ENCODE measurements around the gene MOB2. TPM values are rescaled to one million over a fixed set of nuclear protein-coding genes. Genes with fewer than 3 reads are reported as not detected.

Gene MOB2
- total and polyA plus RNA-seq, 9 donors, result 28.5 to 50.1 (median 32.0) TPM

DNA sequence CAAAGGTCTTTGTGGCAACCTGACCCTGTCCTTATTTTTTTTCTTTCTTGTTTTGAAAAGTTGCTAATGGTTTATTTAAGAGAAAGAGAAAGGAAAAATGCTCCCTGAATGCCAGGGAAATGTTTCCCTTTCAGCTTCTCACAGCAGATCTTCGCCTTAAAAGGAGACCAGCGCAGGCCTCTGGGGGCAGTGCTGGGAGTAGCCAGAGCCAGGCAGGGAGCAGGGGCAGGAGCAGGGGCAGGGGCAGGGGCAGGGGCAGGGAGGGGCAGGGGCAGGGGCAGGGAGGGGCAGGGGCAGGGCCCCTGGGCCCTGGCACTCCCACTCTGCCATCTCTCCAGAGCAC lies 5.1 kb downstream of the MOB2 start:
- H3K4me1 ChIP-seq (ENCODE audit: insufficient read depth), result peaks cover 30% of the 10 kb centered on the region
- H3K36me3 ChIP-seq, result no peaks in the 10 kb centered on the region
- TF ChIP-seq EP300 (IDR thresholded peaks at IDR 0.05), result no peak
- TF ChIP-seq, protein P1, sequence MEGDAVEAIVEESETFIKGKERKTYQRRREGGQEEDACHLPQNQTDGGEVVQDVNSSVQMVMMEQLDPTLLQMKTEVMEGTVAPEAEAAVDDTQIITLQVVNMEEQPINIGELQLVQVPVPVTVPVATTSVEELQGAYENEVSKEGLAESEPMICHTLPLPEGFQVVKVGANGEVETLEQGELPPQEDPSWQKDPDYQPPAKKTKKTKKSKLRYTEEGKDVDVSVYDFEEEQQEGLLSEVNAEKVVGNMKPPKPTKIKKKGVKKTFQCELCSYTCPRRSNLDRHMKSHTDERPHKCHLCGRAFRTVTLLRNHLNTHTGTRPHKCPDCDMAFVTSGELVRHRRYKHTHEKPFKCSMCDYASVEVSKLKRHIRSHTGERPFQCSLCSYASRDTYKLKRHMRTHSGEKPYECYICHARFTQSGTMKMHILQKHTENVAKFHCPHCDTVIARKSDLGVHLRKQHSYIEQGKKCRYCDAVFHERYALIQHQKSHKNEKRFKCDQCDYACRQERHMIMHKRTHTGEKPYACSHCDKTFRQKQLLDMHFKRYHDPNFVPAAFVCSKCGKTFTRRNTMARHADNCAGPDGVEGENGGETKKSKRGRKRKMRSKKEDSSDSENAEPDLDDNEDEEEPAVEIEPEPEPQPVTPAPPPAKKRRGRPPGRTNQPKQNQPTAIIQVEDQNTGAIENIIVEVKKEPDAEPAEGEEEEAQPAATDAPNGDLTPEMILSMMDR (IDR thresholded peaks at IDR 0.05), result no peak
- DNase-seq, result peak in 1 of 5 donors; percentile 51
- 37 to 49% (median 47%) methylated on average over 2 of the region's 2 CpGs for WGBS, 3 donors
- H3K4me3 ChIP-seq, result no peak overlapping the region
- intact Hi-C loops (cut with DNase I), result no loop called here
- H3K9me3 ChIP-seq, result no peaks in the 10 kb centered on the region
- no peaks in the 10 kb centered on the region for H3K27me3 ChIP-seq
- peak overlapping the region; percentile 6 to 51 for H3K27ac ChIP-seq

DNA sequence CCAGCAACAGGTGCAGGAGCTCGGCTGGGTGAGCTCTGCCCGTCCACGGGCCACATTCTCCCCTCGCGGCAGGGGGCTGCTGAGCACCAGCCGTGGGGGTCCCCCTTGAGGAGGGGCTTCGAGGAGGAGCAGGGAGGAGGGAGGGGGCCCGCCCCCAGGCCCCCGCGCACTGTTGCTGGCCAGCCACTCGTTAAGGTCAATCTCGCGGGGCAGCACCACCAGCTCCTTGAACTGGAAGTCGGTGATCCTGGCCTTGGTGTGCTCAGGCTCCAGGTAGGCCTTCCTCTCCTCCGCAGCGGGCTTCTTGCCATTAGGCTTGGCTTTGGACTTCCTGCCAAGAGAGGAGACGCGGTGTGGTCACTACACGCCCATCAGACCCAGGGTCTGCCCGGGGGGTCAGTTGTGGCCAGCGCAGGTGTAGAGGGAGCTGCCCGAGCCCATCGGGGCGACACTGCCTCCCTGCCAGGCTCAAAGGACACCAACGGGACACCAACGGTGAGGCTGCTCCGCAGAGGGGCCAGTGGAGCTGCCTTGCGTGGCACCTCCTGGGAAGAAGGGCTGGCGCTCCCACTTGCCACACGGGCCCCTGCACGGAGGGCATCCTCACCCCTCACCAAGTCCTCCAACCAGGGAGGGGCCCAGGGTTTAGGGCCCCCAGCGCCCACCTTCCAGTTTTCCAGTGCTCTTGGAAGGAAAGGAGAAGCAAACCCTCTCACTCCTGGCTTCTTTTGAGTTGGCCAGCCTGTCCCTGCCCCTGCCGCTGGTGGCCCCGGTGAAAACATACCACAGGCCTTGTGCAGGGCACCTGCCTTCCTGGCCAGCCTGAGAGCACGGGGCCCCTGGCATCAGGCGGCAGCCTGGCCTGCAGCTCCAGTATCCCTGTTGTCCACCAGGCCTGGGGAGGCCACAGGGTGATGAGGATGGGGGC lies 5.8 kb downstream of the MOB2 start:
- WGBS, 3 donors, result 77 to 86% (median 79%) methylated on average over 36 of the region's 36 CpGs
- peak in 3 of 5 donors; percentile 25 to 39 (median 26) for DNase-seq
- intact Hi-C loops (cut with DNase I), result no loop called here
- H3K27ac ChIP-seq, result peak overlapping the region in 1 of 2 donors; percentile 24
- TF ChIP-seq POLR2A (IDR thresholded peaks at IDR 0.05), result no peak
- TF ChIP-seq EP300 (IDR thresholded peaks at IDR 0.05), result no peak
- TF ChIP-seq, protein P1 (IDR thresholded peaks at IDR 0.05), result no peak
- H3K4me3 ChIP-seq, result no peak overlapping the region
- no peaks in the 10 kb centered on the region for H3K27me3 ChIP-seq
- peaks cover 24% of the 10 kb centered on the region for H3K4me1 ChIP-seq (ENCODE audit: insufficient read depth)
- H3K9me3 ChIP-seq, result no peaks in the 10 kb centered on the region
- no peaks in the 10 kb centered on the region for H3K36me3 ChIP-seq

DNA sequence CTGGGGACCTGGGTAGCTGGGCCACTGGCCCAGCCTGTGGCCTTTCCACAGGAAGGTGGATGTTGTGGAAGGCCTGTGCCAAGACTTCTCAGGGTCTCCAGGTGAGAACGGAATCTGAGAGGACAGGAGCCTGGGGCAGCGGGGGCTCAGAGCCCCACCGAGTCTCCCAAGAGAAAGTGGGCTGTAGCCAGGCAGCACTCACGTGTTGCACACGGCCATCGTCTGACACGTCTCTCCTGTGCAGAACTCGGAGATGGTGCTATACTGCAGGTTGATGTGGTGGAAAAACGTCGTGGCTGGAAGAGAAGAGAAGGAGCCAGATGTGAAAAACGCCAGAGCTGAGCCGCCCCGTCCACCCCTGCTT lies 6.4 kb downstream of the MOB2 start:
- no peaks in the 10 kb centered on the region for H3K27me3 ChIP-seq
- WGBS, 3 donors, result 79 to 86% (median 83%) methylated on average over 13 of the region's 13 CpGs
- intact Hi-C loops (cut with DNase I), result no loop called here
- H3K27ac ChIP-seq, result no peak overlapping the region
- H3K9me3 ChIP-seq, result no peaks in the 10 kb centered on the region
- TF ChIP-seq POLR2A (IDR thresholded peaks at IDR 0.05) (no peak), EP300 (IDR thresholded peaks at IDR 0.05) (no peak)
- no peak overlapping the region for H3K4me3 ChIP-seq
- H3K36me3 ChIP-seq, result no peaks in the 10 kb centered on the region
- DNase-seq, result peak in 2 of 5 donors; percentile 13 to 31
- peaks cover 21% of the 10 kb centered on the region for H3K4me1 ChIP-seq (ENCODE audit: insufficient read depth)

DNA sequence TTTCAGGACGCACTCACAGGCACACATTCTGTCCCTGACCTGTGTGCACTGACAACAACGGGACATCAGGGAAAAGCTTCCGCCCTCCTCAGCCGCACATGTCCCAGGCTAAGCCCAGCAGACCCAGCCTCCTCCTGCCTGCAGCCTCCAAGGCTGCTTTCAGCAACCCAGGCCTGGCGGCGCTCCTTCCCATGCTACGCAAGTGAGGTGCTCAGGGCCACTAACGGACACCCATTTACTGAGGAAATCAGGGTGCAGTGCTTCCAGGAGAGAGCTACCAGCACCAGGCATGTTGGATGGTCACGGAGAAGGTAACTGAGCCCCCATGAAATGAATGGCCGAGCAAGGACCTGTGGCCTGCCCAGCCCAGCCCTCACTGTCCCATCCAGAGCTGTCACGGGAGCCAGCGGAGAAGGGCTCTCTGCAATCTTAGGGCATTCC lies 6.9 kb downstream of the MOB2 start:
- intact Hi-C loops (cut with DNase I), result no loop called here
- WGBS, 3 donors, result 90 to 94% (median 90%) methylated on average over 12 of the region's 12 CpGs
- H3K36me3 ChIP-seq, result no peaks in the 10 kb centered on the region
- H3K27ac ChIP-seq, result no peak overlapping the region
- H3K9me3 ChIP-seq, result no peaks in the 10 kb centered on the region
- H3K4me1 ChIP-seq (ENCODE audit: insufficient read depth), result peaks cover 18% of the 10 kb centered on the region
- peak in 1 of 5 donors; percentile 6 for DNase-seq
- H3K27me3 ChIP-seq, result no peaks in the 10 kb centered on the region
- no peak overlapping the region for H3K4me3 ChIP-seq
- TF ChIP-seq, protein P1 (IDR thresholded peaks at IDR 0.05), result no peak
- no peak for TF ChIP-seq POLR2A (IDR thresholded peaks at IDR 0.05)
- TF ChIP-seq EP300 (IDR thresholded peaks at IDR 0.05), result no peak

All from ovary (tissue), 9 donors.